HEK293 (cell line): ENCODE results near the gene MCF2L.

Source experiments
- CTCF ChIA-PET: fragments of 350-600 bp; formaldehyde crosslinking; extraction: SDS; loops from one replicate; lab custom pipeline; 2021; ENCODE audit warnings: antibody characterized with exemption; lab: Yijun Ruan, JAX
- POLR2A ChIA-PET: fragments of 300-600 bp; formaldehyde crosslinking; extraction: SDS; loops from one replicate; lab custom pipeline; 2020; ENCODE audit warnings: antibody characterized with exemption, inconsistent platforms; lab: Yijun Ruan, JAX
- H3K27ac ChIP-seq: fragments of 200-500 bp; sonication (Bioruptor generic); 2 replicates; pipeline ENCODE4 v1.5.1; 2014; ENCODE audit warnings: low read depth, low read length, control low read depth, inconsistent platforms; ENCODE audit errors: extremely low read depth
- H3K36me3 ChIP-seq, 2 experiments: fragments of 200-500 bp in 1 of 2; sonication (Bioruptor generic) in 1 of 2; 1 replicate in 1 of 2; 2 replicates in 1 of 2; pipeline ENCODE4 v1.5.1; 2014 to 2017; ENCODE audit warnings: inconsistent platforms in 2 of 2, low read length in 2 of 2; ENCODE audit not compliant: control insufficient read depth in 2 of 2, insufficient read depth in 1 of 2
- H3K4me1 ChIP-seq: fragments of 200-500 bp; sonication (Bioruptor generic); 2 replicates; pipeline ENCODE4 v1.5.1; 2014; ENCODE audit warnings: mild to moderate bottlenecking, low read length, inconsistent platforms; ENCODE audit not compliant: control insufficient read depth, insufficient read depth
- H3K4me3 ChIP-seq: 2 replicates; pipeline ENCODE4 v1.5.1; 2011; ENCODE audit warnings: low read depth, mild to moderate bottlenecking, control low read depth, low read length, moderate library complexity
- H3K9me3 ChIP-seq: fragments of 200-500 bp; sonication (Bioruptor generic); 2 replicates; pipeline ENCODE4 v1.5.1; 2014; ENCODE audit warnings: low read depth, low read length, inconsistent platforms; ENCODE audit not compliant: control insufficient read depth, insufficient read depth
- AEBP2 ChIP-seq: fragments of 450-650 bp; formaldehyde crosslinking; IDR thresholded peaks from 2 replicates; pipeline ENCODE4 v1.5.1; 2016; ENCODE audit warnings: missing biosample characterization, missing genetic modification characterization, borderline replicate concordance
- FEZF1 ChIP-seq: fragments of 450-650 bp; formaldehyde crosslinking; IDR thresholded peaks from 2 replicates; pipeline ENCODE4 v1.5.1; 2016; ENCODE audit warnings: missing biosample characterization, missing genetic modification characterization
- PRDM1 ChIP-seq: fragments of 450-650 bp; formaldehyde crosslinking; IDR thresholded peaks from 2 replicates; pipeline ENCODE4; 2016; ENCODE audit warnings: missing biosample characterization, missing genetic modification characterization
- WT1 ChIP-seq: fragments of 450-650 bp; formaldehyde crosslinking; IDR thresholded peaks from 2 replicates; pipeline ENCODE4 v1.5.1; 2016; ENCODE audit warnings: missing biosample characterization, missing genetic modification characterization
- ZBTB17 ChIP-seq: fragments of 450-650 bp; formaldehyde crosslinking; IDR thresholded peaks from 2 replicates; pipeline ENCODE4 v1.5.1; 2016; ENCODE audit warnings: missing biosample characterization, missing genetic modification characterization
- ZFP69B ChIP-seq: fragments of 450-650 bp; formaldehyde crosslinking; IDR thresholded peaks from 2 replicates; pipeline ENCODE4 v1.5.1; 2016; ENCODE audit warnings: missing biosample characterization, missing genetic modification characterization
- ZNF138 ChIP-seq: fragments of 450-650 bp; formaldehyde crosslinking; IDR thresholded peaks from 2 replicates; pipeline ENCODE4 v1.5.1; 2016; ENCODE audit warnings: missing biosample characterization, missing genetic modification characterization, borderline replicate concordance
- ZNF266 ChIP-seq: fragments of 450-650 bp; formaldehyde crosslinking; IDR thresholded peaks from 2 replicates; pipeline ENCODE4 v1.5.1; 2016; ENCODE audit warnings: missing biosample characterization, missing genetic modification characterization, low read depth
- ZNF416 ChIP-seq: fragments of 450-650 bp; formaldehyde crosslinking; IDR thresholded peaks from 2 replicates; pipeline ENCODE4 v1.5.1; 2016; ENCODE audit warnings: missing biosample characterization, missing genetic modification characterization
- ZNF426 ChIP-seq: fragments of 450-650 bp; formaldehyde crosslinking; IDR thresholded peaks from 2 replicates; pipeline ENCODE4 v1.5.1; 2017; ENCODE audit warnings: missing biosample characterization, missing genetic modification characterization, mild to moderate bottlenecking, inconsistent platforms, moderate library complexity
- ZNF501 ChIP-seq: fragments of 450-650 bp; formaldehyde crosslinking; IDR thresholded peaks from 2 replicates; pipeline ENCODE4 v1.5.1; 2016; ENCODE audit warnings: missing biosample characterization, missing genetic modification characterization
- ZNF596 ChIP-seq: fragments of 450-650 bp; IDR thresholded peaks from 2 replicates; pipeline ENCODE4 v1.5.0; 2018; ENCODE audit warnings: missing biosample characterization, mild to moderate bottlenecking, missing genetic modification characterization, moderate library complexity
- ZNF692 ChIP-seq: fragments of 450-650 bp; formaldehyde crosslinking; IDR thresholded peaks from 2 replicates; pipeline ENCODE4 v1.5.1; 2016; ENCODE audit warnings: missing biosample characterization, missing genetic modification characterization
- ZNF747 ChIP-seq: fragments of 450-650 bp; formaldehyde crosslinking; IDR thresholded peaks from 2 replicates; pipeline ENCODE4 v1.5.1; 2016; ENCODE audit warnings: missing biosample characterization, missing genetic modification characterization
- ZNF768 ChIP-seq: fragments of 450-650 bp; formaldehyde crosslinking; IDR thresholded peaks from 2 replicates; pipeline ENCODE4 v1.5.1; 2018; ENCODE audit warnings: missing biosample characterization, mild to moderate bottlenecking, missing genetic modification characterization
- ZNF792 ChIP-seq: fragments of 450-650 bp; formaldehyde crosslinking; IDR thresholded peaks from 2 replicates; pipeline ENCODE4 v1.5.1; 2016; ENCODE audit warnings: missing biosample characterization, missing genetic modification characterization
- ZNF830 ChIP-seq: fragments of 450-650 bp; IDR thresholded peaks from 2 replicates; pipeline ENCODE4 v1.5.0; 2018; ENCODE audit warnings: missing biosample characterization, missing genetic modification characterization, low read depth, mild to moderate bottlenecking, moderate library complexity
- TF ChIP-seq, protein P1 (sequence below): fragments of 450-650 bp; formaldehyde crosslinking; IDR thresholded peaks from 2 replicates; pipeline ENCODE4 v1.5.1; 2016; ENCODE audit warnings: missing biosample characterization, missing genetic modification characterization
- TF ChIP-seq, protein P2 (sequence below): fragments of 450-650 bp; formaldehyde crosslinking; IDR thresholded peaks from 2 replicates; pipeline ENCODE4 v1.5.0; 2017; ENCODE audit warnings: missing biosample characterization, missing genetic modification characterization, borderline replicate concordance
- TF ChIP-seq, protein P3 (sequence below): fragments of 450-650 bp; formaldehyde crosslinking; IDR thresholded peaks from 2 replicates; pipeline ENCODE4 v1.5.1; 2016; ENCODE audit warnings: missing biosample characterization, missing genetic modification characterization
- TF ChIP-seq, protein P4 (sequence below): fragments of 450-650 bp; formaldehyde crosslinking; IDR thresholded peaks from 2 replicates; pipeline ENCODE4 v1.5.1; 2016; ENCODE audit warnings: missing biosample characterization, missing genetic modification characterization
- TF ChIP-seq, protein P5 (sequence below): fragments of 450-650 bp; formaldehyde crosslinking; IDR thresholded peaks from 2 replicates; pipeline ENCODE4 v1.5.1; 2016; ENCODE audit warnings: missing biosample characterization, missing genetic modification characterization

Gene MCF2L

DNA sequence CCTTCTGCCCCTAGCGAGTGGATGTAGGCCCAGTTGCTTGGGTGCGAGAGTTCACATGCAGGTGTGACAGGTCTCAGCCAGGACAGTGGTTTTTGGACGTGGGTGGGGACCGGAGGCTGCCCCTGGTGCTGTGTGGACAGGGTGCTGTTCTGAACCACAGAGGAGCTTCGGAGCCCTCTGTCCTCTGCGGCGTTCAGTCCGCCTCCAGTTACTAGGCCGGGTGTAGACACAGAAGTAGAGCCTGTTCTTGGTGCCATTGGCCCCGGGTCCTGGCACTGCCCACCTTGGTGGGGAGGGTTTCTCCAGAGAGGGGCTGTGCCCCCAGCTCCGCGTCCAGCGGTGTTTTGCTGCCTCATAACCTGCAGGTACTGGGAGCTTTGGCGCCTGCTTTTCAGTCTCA, 52.4 kb downstream of the MCF2L start:
- no peak overlapping the region for H3K4me3 ChIP-seq
- no peak for TF ChIP-seq WT1 (tag by site-specific recombination)
- no peak for TF ChIP-seq PRDM1 (tag by site-specific recombination)
- no peaks in the 10 kb centered on the region for H3K36me3 ChIP-seq
- ChIA-PET CTCF (interaction anchor here (0.6 to 3.2 kb wide), 4 partner anchors 8 to 81 kb away, joined by 3 to 19 read pairs (median 3); no protein-coding TSS in a partner anchor), POLR2A (interaction anchor here (1.0 kb wide), 1 partner anchor 20 kb away, joined by 3 read pairs; no protein-coding TSS in a partner anchor)
- no peaks in the 10 kb centered on the region for H3K9me3 ChIP-seq
- H3K4me1 ChIP-seq = no peaks in the 10 kb centered on the region
- H3K27ac ChIP-seq = no peak overlapping the region

- no peaks in the 10 kb centered on the region for H3K36me3 ChIP-seq
- H3K4me1 ChIP-seq = no peaks in the 10 kb centered on the region
- TF ChIP-seq AEBP2 (tag by site-specific recombination) = no peak
- no peak for TF ChIP-seq ZNF768 (tag by site-specific recombination)
- TF ChIP-seq, protein P1, sequence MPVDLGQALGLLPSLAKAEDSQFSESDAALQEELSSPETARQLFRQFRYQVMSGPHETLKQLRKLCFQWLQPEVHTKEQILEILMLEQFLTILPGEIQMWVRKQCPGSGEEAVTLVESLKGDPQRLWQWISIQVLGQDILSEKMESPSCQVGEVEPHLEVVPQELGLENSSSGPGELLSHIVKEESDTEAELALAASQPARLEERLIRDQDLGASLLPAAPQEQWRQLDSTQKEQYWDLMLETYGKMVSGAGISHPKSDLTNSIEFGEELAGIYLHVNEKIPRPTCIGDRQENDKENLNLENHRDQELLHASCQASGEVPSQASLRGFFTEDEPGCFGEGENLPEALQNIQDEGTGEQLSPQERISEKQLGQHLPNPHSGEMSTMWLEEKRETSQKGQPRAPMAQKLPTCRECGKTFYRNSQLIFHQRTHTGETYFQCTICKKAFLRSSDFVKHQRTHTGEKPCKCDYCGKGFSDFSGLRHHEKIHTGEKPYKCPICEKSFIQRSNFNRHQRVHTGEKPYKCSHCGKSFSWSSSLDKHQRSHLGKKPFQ (tag by site-specific recombination) = no peak
- no peak for TF ChIP-seq ZNF138 (tag by site-specific recombination)
- TF ChIP-seq ZNF266 (tag by site-specific recombination) = no peak
- TF ChIP-seq ZNF596 = no peak
- no peak for TF ChIP-seq ZNF416 (tag by site-specific recombination)
- no peak for TF ChIP-seq ZNF501 (tag by site-specific recombination)
- TF ChIP-seq, protein P2, sequence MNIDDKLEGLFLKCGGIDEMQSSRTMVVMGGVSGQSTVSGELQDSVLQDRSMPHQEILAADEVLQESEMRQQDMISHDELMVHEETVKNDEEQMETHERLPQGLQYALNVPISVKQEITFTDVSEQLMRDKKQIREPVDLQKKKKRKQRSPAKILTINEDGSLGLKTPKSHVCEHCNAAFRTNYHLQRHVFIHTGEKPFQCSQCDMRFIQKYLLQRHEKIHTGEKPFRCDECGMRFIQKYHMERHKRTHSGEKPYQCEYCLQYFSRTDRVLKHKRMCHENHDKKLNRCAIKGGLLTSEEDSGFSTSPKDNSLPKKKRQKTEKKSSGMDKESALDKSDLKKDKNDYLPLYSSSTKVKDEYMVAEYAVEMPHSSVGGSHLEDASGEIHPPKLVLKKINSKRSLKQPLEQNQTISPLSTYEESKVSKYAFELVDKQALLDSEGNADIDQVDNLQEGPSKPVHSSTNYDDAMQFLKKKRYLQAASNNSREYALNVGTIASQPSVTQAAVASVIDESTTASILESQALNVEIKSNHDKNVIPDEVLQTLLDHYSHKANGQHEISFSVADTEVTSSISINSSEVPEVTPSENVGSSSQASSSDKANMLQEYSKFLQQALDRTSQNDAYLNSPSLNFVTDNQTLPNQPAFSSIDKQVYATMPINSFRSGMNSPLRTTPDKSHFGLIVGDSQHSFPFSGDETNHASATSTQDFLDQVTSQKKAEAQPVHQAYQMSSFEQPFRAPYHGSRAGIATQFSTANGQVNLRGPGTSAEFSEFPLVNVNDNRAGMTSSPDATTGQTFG (tag by site-specific recombination) = no peak
- no peak for TF ChIP-seq FEZF1 (tag by site-specific recombination)
- TF ChIP-seq ZNF792 (tag by site-specific recombination) = no peak
- TF ChIP-seq, protein P3, sequence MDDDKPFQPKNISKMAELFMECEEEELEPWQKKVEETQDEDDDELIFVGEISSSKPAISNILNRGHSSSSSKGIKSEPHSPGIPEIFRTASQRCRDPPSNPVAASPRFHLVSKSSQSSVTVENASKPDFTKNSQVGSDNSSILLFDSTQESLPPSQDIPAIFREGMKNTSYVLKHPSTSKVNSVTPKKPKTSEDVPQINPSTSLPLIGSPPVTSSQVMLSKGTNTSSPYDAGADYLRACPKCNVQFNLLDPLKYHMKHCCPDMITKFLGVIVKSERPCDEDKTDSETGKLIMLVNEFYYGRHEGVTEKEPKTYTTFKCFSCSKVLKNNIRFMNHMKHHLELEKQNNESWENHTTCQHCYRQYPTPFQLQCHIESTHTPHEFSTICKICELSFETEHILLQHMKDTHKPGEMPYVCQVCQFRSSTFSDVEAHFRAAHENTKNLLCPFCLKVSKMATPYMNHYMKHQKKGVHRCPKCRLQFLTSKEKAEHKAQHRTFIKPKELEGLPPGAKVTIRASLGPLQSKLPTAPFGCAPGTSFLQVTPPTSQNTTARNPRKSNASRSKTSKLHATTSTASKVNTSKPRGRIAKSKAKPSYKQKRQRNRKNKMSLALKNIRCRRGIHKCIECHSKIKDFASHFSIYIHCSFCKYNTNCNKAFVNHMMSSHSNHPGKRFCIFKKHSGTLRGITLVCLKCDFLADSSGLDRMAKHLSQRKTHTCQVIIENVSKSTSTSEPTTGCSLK = no peak
- TF ChIP-seq, protein P4, sequence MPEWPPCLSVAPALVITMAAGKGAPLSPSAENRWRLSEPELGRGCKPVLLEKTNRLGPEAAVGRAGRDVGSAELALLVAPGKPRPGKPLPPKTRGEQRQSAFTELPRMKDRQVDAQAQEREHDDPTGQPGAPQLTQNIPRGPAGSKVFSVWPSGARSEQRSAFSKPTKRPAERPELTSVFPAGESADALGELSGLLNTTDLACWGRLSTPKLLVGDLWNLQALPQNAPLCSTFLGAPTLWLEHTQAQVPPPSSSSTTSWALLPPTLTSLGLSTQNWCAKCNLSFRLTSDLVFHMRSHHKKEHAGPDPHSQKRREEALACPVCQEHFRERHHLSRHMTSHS = no peak
- TF ChIP-seq ZNF747 (tag by site-specific recombination) = no peak
- TF ChIP-seq ZNF830 (tag by site-specific recombination) = no peak
- TF ChIP-seq ZFP69B (tag by site-specific recombination) = no peak
- TF ChIP-seq ZNF692 (tag by site-specific recombination) = no peak
- TF ChIP-seq, protein P5, sequence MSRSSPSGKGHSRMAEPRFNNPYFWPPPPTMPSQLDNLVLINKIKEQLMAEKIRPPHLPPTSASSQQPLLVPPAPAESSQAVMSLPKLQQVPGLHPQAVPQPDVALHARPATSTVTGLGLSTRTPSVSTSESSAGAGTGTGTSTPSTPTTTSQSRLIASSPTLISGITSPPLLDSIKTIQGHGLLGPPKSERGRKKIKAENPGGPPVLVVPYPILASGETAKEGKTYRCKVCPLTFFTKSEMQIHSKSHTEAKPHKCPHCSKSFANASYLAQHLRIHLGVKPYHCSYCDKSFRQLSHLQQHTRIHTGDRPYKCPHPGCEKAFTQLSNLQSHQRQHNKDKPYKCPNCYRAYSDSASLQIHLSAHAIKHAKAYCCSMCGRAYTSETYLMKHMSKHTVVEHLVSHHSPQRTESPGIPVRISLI (tag by site-specific recombination) = no peak
- TF ChIP-seq ZBTB17 (tag by site-specific recombination) = no peak
- TF ChIP-seq ZNF426 (tag by site-specific recombination) = no peak
- no peak overlapping the region for H3K4me3 ChIP-seq
- ChIA-PET POLR2A (no interaction called here), CTCF (interaction anchor here (0.8 to 3.2 kb wide), 2 partner anchors 7 to 82 kb away, joined by 3 to 19 read pairs; no protein-coding TSS in a partner anchor)
- no peak overlapping the region for H3K27ac ChIP-seq
- no peaks in the 10 kb centered on the region for H3K9me3 ChIP-seq
Observed at GRCh38 chr13:113021811-113022210, 52.8 kb downstream of the MCF2L start.
